Stimulated activated naive CD8-positive, alpha-beta T cell treated with anti-CD3 and anti-CD28 coated beads, Interleukin-15, amount 100 ng/mL, for 72 hours (primary cell): Measurements from ENCODE around the gene TAS1R1.
"Not testable (repeated sequence)": the region's sequence is repeated elsewhere in the genome, so short reads cannot be mapped to it uniquely, and the experiment has no call there.

ENCODE experiments used
- ATAC-seq: fragments of 150-1000 bp; cut with Tn5 transposase; 2 replicates; pipeline ENCODE4 v1.10.0; 2021; ENCODE audit warnings: mild to moderate bottlenecking, moderate library complexity
- DNase-seq, 2 donors: peaks; one replicate each; pipeline ENCODE4 v3.0.0; 2021 to 2022
- H3K27ac Mint-ChIP-seq, 2 donors: one replicate each; pipeline ENCODE4 v1.8.0; 2022; ENCODE audit warnings: mild to moderate bottlenecking in 2 of 2, mixed read lengths in 2 of 2, moderate library complexity in 2 of 2
- H3K27me3 Mint-ChIP-seq: one replicate; pipeline ENCODE4 v1.8.0; 2022; ENCODE audit warnings: mixed read lengths
- H3K4me1 Mint-ChIP-seq: one replicate; pipeline ENCODE4 v1.8.0; 2022; ENCODE audit warnings: mild to moderate bottlenecking, mixed read lengths
- H3K4me3 Mint-ChIP-seq, 2 donors: one replicate each; pipeline ENCODE4 v1.8.0; 2022; ENCODE audit warnings: mild to moderate bottlenecking in 2 of 2, mixed read lengths in 2 of 2, moderate library complexity in 1 of 2
- H3K9me3 Mint-ChIP-seq, 2 donors: one replicate each; pipeline ENCODE4 v1.8.0; 2022; ENCODE audit warnings: mixed read lengths in 2 of 2

Gene TAS1R1

GRCh38 chr1:6545276-6546112 lies 9.6 kb upstream of the TAS1R1 start:
- Mint-ChIP-seq H3K27ac (peak overlapping the region; percentile 14 to 55), H3K4me3 (no peak overlapping the region), H3K27me3 (no peaks in the 10 kb centered on the region), H3K9me3 (no peaks in the 10 kb centered on the region), H3K4me1 (peaks cover 23% of the 10 kb centered on the region)
- no peak for DNase-seq
- no peak for ATAC-seq

- no peak for DNase-seq
- Mint-ChIP-seq H3K4me3 (no peak overlapping the region), H3K9me3 (no peaks in the 10 kb centered on the region), H3K27me3 (no peaks in the 10 kb centered on the region), H3K27ac (peak overlapping the region; percentile 29 to 55), H3K4me1 (peaks cover 23% of the 10 kb centered on the region)
- no peak for ATAC-seq
Measured at GRCh38 chr1:6546326-6546725, 8.8 kb upstream of the TAS1R1 start.

- H3K9me3 Mint-ChIP-seq: no peaks in the 10 kb centered on the region
- no peak overlapping the region for H3K4me3 Mint-ChIP-seq
- no peaks in the 10 kb centered on the region for H3K27me3 Mint-ChIP-seq
- DNase-seq (no peak), ATAC-seq (no peak)
- peaks cover 27% of the 10 kb centered on the region for H3K4me1 Mint-ChIP-seq
- peak overlapping the region in 1 of 2 donors; percentile 28 for H3K27ac Mint-ChIP-seq
Measured at GRCh38 chr1:6547301-6547700, 7.8 kb upstream of the TAS1R1 start.

GRCh38 chr1:6554031-6554906 lies 838 bp upstream of the TAS1R1 start, which contains the start of gene NOL9:
Gene NOL9 (minus strand): TSS chr1:6554513. CDS start chr1:6554502, 11 bp downstream.
- Mint-ChIP-seq H3K27ac (peak within 1 kb of the TSS; percentile 96), H3K4me3 (peak within 1 kb of the TSS; percentile 88), H3K4me1 (peaks cover 27% of the 10 kb centered on the region), H3K27me3 (no peaks in the 10 kb centered on the region), H3K9me3 (no peaks in the 10 kb centered on the region)
- peak; percentile 95 to 96 for DNase-seq
- ATAC-seq: peak; percentile 98

GRCh38 chr1:6557597-6557996 lies 2.5 kb downstream of the TAS1R1 start:
- ATAC-seq (no peak), DNase-seq (no peak)
- H3K4me3 Mint-ChIP-seq: no peak overlapping the region

GRCh38 chr1:6559161-6559560 lies 4.1 kb downstream of the TAS1R1 start:
- not testable (repeated sequence) for H3K27ac Mint-ChIP-seq, H3K27me3 Mint-ChIP-seq, DNase-seq, H3K9me3 Mint-ChIP-seq, H3K4me3 Mint-ChIP-seq, ATAC-seq
- peaks cover 12% of the 10 kb centered on the region for H3K4me1 Mint-ChIP-seq

More at GRCh38 chr1:6557597-6557996, 2.5 kb downstream of the TAS1R1 start:
- Mint-ChIP-seq H3K27ac (peak overlapping the region in 1 of 2 donors; percentile 63), H3K27me3 (no peaks in the 10 kb centered on the region), H3K9me3 (no peaks in the 10 kb centered on the region), H3K4me1 (peaks cover 20% of the 10 kb centered on the region)

GRCh38 chr1:6560267-6560666 lies 5.2 kb downstream of the TAS1R1 start:
- no peak overlapping the region for H3K27ac Mint-ChIP-seq
- H3K4me1 Mint-ChIP-seq: peaks cover 4% of the 10 kb centered on the region
- no peaks in the 10 kb centered on the region for H3K27me3 Mint-ChIP-seq
- no peaks in the 10 kb centered on the region for H3K9me3 Mint-ChIP-seq
- ATAC-seq: no peak
- no peak overlapping the region for H3K4me3 Mint-ChIP-seq
- no peak for DNase-seq

GRCh38 chr1:6569033-6569432 lies 13.9 kb downstream of the TAS1R1 start:
- no peak for ATAC-seq
- Mint-ChIP-seq H3K4me3 (no peak overlapping the region), H3K4me1 (peaks cover 12% of the 10 kb centered on the region), H3K27ac (no peak overlapping the region), H3K27me3 (peaks cover 12% of the 10 kb centered on the region), H3K9me3 (peaks cover 5 to 17% of the 10 kb centered on the region in 2 donors)
- no peak for DNase-seq

GRCh38 chr1:6570100-6570499 lies 15.0 kb downstream of the TAS1R1 start:
- Mint-ChIP-seq H3K9me3 (peaks cover 5 to 17% of the 10 kb centered on the region in 2 donors), H3K4me1 (peaks cover 12% of the 10 kb centered on the region), H3K27ac (no peak overlapping the region), H3K27me3 (peaks cover 12% of the 10 kb centered on the region), H3K4me3 (no peak overlapping the region)
- ATAC-seq: no peak
- no peak for DNase-seq

- H3K27me3 Mint-ChIP-seq: peaks cover 12% of the 10 kb centered on the region
- H3K4me1 Mint-ChIP-seq: peaks cover 12% of the 10 kb centered on the region
- DNase-seq: no peak
- H3K9me3 Mint-ChIP-seq: peaks cover 5 to 17% of the 10 kb centered on the region in 2 donors
- no peak for ATAC-seq
- H3K4me3 Mint-ChIP-seq: no peak overlapping the region
- peak overlapping the region in 1 of 2 donors; percentile 44 for H3K27ac Mint-ChIP-seq
Measured at GRCh38 chr1:6570987-6571386, 15.9 kb downstream of the TAS1R1 start.

GRCh38 chr1:6572653-6573383 lies 17.7 kb downstream of the TAS1R1 start:
- ATAC-seq: no peak
- Mint-ChIP-seq H3K27ac (peak overlapping the region in 1 of 2 donors; percentile 43), H3K27me3 (peaks cover 12% of the 10 kb centered on the region), H3K9me3 (peaks cover 5 to 17% of the 10 kb centered on the region in 2 donors), H3K4me3 (no peak overlapping the region), H3K4me1 (peaks cover 12% of the 10 kb centered on the region)
- DNase-seq: no peak

GRCh38 chr1:6574025-6574620 lies 19.0 kb downstream of the TAS1R1 start:
- ATAC-seq (no peak), DNase-seq (no peak)
- H3K9me3 Mint-ChIP-seq: peaks cover 5 to 17% of the 10 kb centered on the region in 2 donors
- no peak overlapping the region for H3K4me3 Mint-ChIP-seq
- H3K27me3 Mint-ChIP-seq: peaks cover 12% of the 10 kb centered on the region
- H3K27ac Mint-ChIP-seq: no peak overlapping the region
- H3K4me1 Mint-ChIP-seq: peaks cover 17% of the 10 kb centered on the region

- no peak for DNase-seq
- Mint-ChIP-seq H3K4me1 (peaks cover 24% of the 10 kb centered on the region), H3K27ac (no peak overlapping the region), H3K9me3 (peaks cover 5 to 17% of the 10 kb centered on the region in 2 donors), H3K4me3 (no peak overlapping the region), H3K27me3 (peaks cover 7% of the 10 kb centered on the region)
- ATAC-seq: no peak
Measured at GRCh38 chr1:6574818-6575217, 19.7 kb downstream of the TAS1R1 start.

- no peak for ATAC-seq
- no peak overlapping the region for H3K27ac Mint-ChIP-seq
- H3K4me1 Mint-ChIP-seq: peaks cover 41% of the 10 kb centered on the region
- peaks cover 2% of the 10 kb centered on the region for H3K27me3 Mint-ChIP-seq
- H3K4me3 Mint-ChIP-seq: no peak overlapping the region
- no peaks in the 10 kb centered on the region for H3K9me3 Mint-ChIP-seq
- no peak for DNase-seq
Measured at GRCh38 chr1:6577831-6578525, 22.9 kb downstream of the TAS1R1 start.
